Neural progenitor cell (in vitro differentiated cells): ENCODE measurements around the gene IL6ST. TPM values are rescaled to one million over a fixed set of nuclear protein-coding genes. Genes with fewer than 3 reads are reported as not detected.

ENCODE experiments used
- DNase-seq: peaks from one replicate; pipeline ENCODE4 v3.0.0-alpha.2; 2016; ENCODE audit warnings: low spot score
- H2AFZ ChIP-seq: fragments of 200-600 bp; sonication (generic); replicated peaks from 2 replicates; pipeline ENCODE4 v1.6.1; 2016; ENCODE audit warnings: antibody characterized with exemption
- H3F3A ChIP-seq: fragments of 200-600 bp; sonication (generic); 2 replicates; pipeline ENCODE4 v1.6.1; 2016; ENCODE audit warnings: antibody characterized with exemption, low read depth
- H3K27ac ChIP-seq: fragments of 200-600 bp; sonication (generic); 2 replicates; pipeline ENCODE4 v1.5.1; 2016; ENCODE audit warnings: mild to moderate bottlenecking
- H3K27me3 ChIP-seq: fragments of 200-600 bp; sonication (generic); 2 replicates; pipeline ENCODE4 v1.6.1; 2016; ENCODE audit warnings: mild to moderate bottlenecking, moderate library complexity
- H3K36me3 ChIP-seq: fragments of 200-600 bp; sonication (generic); 2 replicates; pipeline ENCODE4 v1.5.1; 2016
- H3K4me1 ChIP-seq: fragments of 200-600 bp; sonication (generic); 2 replicates; pipeline ENCODE4 v1.6.1; 2016; ENCODE audit warnings: mixed run types
- H3K4me2 ChIP-seq: fragments of 200-600 bp; sonication (generic); 2 replicates; pipeline ENCODE4 v1.6.1; 2016
- H3K4me3 ChIP-seq: fragments of 200-600 bp; sonication (generic); 2 replicates; pipeline ENCODE4 v1.5.1; 2016
- H3K79me2 ChIP-seq: fragments of 200-600 bp; sonication (generic); 2 replicates; pipeline ENCODE4 v1.6.1; 2016; ENCODE audit warnings: low read depth
- H3K9ac ChIP-seq: fragments of 200-600 bp; sonication (generic); 2 replicates; pipeline ENCODE4 v1.6.1; 2016
- H3K9me3 ChIP-seq: fragments of 200-600 bp; sonication (generic); 2 replicates; pipeline ENCODE4 v1.5.1; 2016; ENCODE audit warnings: low read depth
- H4K20me1 ChIP-seq: fragments of 200-600 bp; sonication (generic); 2 replicates; pipeline ENCODE4 v1.6.1; 2016; ENCODE audit warnings: low read depth
- H3K27ac Mint-ChIP-seq: 3 replicates; pipeline ENCODE4 v1.8.0; 2021; ENCODE audit warnings: mixed read lengths
- H3K27me3 Mint-ChIP-seq: 2 replicates; pipeline ENCODE4 v1.8.0; 2022; ENCODE audit warnings: low read depth, mild to moderate bottlenecking, inconsistent platforms, moderate library complexity, mixed read lengths; ENCODE audit not compliant: insufficient read depth
- H3K36me3 Mint-ChIP-seq: 3 replicates; pipeline ENCODE4 v1.8.0; 2021; ENCODE audit warnings: mixed read lengths
- H3K4me1 Mint-ChIP-seq: 3 replicates; pipeline ENCODE4 v1.8.0; 2021; ENCODE audit warnings: mixed read lengths
- H3K4me3 Mint-ChIP-seq: 3 replicates; pipeline ENCODE4 v1.8.0; 2021; ENCODE audit warnings: mild to moderate bottlenecking, moderate library complexity, mixed read lengths
- H3K9me3 Mint-ChIP-seq: 3 replicates; pipeline ENCODE4 v1.8.0; 2020; ENCODE audit warnings: mixed read lengths
- EZH2 ChIP-seq: fragments of 200-600 bp; sonication (generic); IDR thresholded peaks from 2 replicates; pipeline ENCODE4 v1.6.1; 2017; ENCODE audit warnings: antibody characterized with exemption, mild to moderate bottlenecking, moderate library complexity
- EZH2phosphoT487 ChIP-seq: fragments of 200-600 bp; sonication (generic); IDR thresholded peaks from 2 replicates; pipeline ENCODE4 v1.6.1; 2017; ENCODE audit warnings: antibody characterized with exemption
- total RNA-seq: library from RNA; depleted of rRNA; stranded (reverse); fragments of >200 nt; gene quantifications from 2 replicates; pipeline ENCODE4 v1.2.3, GENCODE V29; 2015; ENCODE audit warnings: low replicate concordance
- TF ChIP-seq, protein P1 (sequence below): fragments of 200-600 bp; sonication (generic); IDR thresholded peaks from 2 replicates; pipeline ENCODE4 v1.5.1; 2017; ENCODE audit warnings: antibody characterized with exemption, mild to moderate bottlenecking

Gene IL6ST
- total RNA-seq, 1 donor from 2014 or later = 54.6 TPM

DNA sequence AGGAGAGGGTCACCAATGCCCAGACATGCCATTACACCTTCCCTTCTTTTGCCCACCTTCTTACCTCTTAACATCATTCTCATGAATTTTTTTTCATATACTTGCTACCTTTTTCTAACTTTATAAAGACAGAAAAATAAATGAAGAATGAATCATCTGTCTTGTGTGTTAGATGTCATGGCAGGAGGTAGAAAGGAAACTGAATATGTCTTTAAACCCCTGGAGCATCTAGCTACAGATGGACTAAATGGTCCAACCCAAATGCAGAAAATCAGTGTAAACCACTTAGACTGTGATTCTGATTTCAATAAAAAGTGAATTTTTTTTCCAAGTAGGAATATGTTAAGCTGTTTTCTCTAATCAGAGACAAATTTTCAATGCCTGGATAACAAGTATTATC lies 11.8 kb upstream of the IL6ST start:
- no peaks in the 10 kb centered on the region for H3K27me3 Mint-ChIP-seq
- H3K4me3 ChIP-seq = no peak overlapping the region
- no peaks in the 10 kb centered on the region for H4K20me1 ChIP-seq
- H3K27ac ChIP-seq = no peak overlapping the region
- H3K27ac Mint-ChIP-seq = no peak overlapping the region
- H3K27me3 ChIP-seq = no peaks in the 10 kb centered on the region
- TF ChIP-seq, protein P1, sequence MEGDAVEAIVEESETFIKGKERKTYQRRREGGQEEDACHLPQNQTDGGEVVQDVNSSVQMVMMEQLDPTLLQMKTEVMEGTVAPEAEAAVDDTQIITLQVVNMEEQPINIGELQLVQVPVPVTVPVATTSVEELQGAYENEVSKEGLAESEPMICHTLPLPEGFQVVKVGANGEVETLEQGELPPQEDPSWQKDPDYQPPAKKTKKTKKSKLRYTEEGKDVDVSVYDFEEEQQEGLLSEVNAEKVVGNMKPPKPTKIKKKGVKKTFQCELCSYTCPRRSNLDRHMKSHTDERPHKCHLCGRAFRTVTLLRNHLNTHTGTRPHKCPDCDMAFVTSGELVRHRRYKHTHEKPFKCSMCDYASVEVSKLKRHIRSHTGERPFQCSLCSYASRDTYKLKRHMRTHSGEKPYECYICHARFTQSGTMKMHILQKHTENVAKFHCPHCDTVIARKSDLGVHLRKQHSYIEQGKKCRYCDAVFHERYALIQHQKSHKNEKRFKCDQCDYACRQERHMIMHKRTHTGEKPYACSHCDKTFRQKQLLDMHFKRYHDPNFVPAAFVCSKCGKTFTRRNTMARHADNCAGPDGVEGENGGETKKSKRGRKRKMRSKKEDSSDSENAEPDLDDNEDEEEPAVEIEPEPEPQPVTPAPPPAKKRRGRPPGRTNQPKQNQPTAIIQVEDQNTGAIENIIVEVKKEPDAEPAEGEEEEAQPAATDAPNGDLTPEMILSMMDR = no peak
- TF ChIP-seq EZH2 = no peak
- no peak for TF ChIP-seq EZH2phosphoT487
- H3K4me2 ChIP-seq = no peak overlapping the region
- H3K9me3 ChIP-seq = no peaks in the 10 kb centered on the region
- no peaks in the 10 kb centered on the region for H3K79me2 ChIP-seq
- H3K4me3 Mint-ChIP-seq = no peak overlapping the region
- no peaks in the 10 kb centered on the region for H3F3A ChIP-seq
- H2AFZ ChIP-seq = no peak overlapping the region
- H3K4me1 ChIP-seq = no peaks in the 10 kb centered on the region
- peaks cover 2% of the 10 kb centered on the region for H3K9me3 Mint-ChIP-seq
- no peaks in the 10 kb centered on the region for H3K36me3 Mint-ChIP-seq
- no peak overlapping the region for H3K9ac ChIP-seq
- H3K36me3 ChIP-seq = no peaks in the 10 kb centered on the region
- H3K4me1 Mint-ChIP-seq = no peaks in the 10 kb centered on the region
- no peak for DNase-seq

DNA sequence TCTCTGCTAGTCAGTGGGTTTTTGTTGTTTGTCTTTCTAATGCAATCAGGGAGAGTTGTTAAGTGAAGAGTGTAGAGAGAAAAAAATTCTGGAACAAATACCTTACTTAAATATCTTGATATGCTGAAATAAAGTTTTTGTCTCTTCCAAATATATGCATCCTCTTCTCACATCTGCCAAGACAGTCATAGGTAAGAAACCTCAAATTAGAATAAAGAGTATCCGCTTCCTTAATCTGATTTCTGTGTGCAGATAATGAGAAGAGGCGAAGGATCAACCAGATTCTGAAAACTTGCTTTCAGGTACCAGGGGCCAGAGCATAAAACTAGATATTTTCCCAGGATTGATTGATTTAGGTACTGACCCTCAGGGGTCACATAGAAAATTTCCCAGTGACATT lies 11.3 kb upstream of the IL6ST start:
- H3K27ac ChIP-seq = no peak overlapping the region
- H3K9me3 ChIP-seq = no peaks in the 10 kb centered on the region
- H3K27me3 Mint-ChIP-seq = no peaks in the 10 kb centered on the region
- no peak overlapping the region for H2AFZ ChIP-seq
- no peak overlapping the region for H3K27ac Mint-ChIP-seq
- H3K79me2 ChIP-seq = no peaks in the 10 kb centered on the region
- H4K20me1 ChIP-seq = no peaks in the 10 kb centered on the region
- DNase-seq = no peak
- no peaks in the 10 kb centered on the region for H3K4me1 ChIP-seq
- no peak overlapping the region for H3K4me3 Mint-ChIP-seq
- H3K36me3 Mint-ChIP-seq = no peaks in the 10 kb centered on the region
- peaks cover 2% of the 10 kb centered on the region for H3K9me3 Mint-ChIP-seq
- H3K4me3 ChIP-seq = no peak overlapping the region
- H3K9ac ChIP-seq = no peak overlapping the region
- H3F3A ChIP-seq = no peaks in the 10 kb centered on the region
- TF ChIP-seq EZH2phosphoT487 (no peak), EZH2 (no peak)
- TF ChIP-seq, protein P1 = no peak
- no peaks in the 10 kb centered on the region for H3K4me1 Mint-ChIP-seq
- H3K27me3 ChIP-seq = no peaks in the 10 kb centered on the region
- H3K4me2 ChIP-seq = no peak overlapping the region
- H3K36me3 ChIP-seq = no peaks in the 10 kb centered on the region

DNA sequence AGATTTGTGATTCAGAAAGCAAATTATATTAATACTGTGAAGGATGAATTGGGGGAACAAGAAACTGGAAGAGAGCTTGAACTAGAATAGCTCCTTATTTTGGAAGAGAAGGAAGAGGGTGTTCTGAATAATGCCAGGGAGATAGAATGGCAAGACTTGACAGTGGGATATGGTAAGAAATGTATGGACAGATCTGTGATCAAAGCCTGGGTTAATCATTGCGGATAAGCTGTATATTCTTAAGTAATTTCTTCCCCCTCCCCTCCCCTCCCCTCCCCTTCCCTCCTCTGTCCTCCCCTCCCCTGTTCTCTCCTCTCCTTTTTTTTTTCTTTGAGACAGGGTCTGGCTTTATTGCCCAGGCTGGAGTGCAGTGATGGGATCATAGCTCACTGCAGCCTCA lies 10.1 kb upstream of the IL6ST start:
- peaks cover 2% of the 10 kb centered on the region for H3K9me3 Mint-ChIP-seq
- no peak overlapping the region for H3K27ac Mint-ChIP-seq
- Histone ChIP-seq H3K4me1 (no peaks in the 10 kb centered on the region), H3K27ac (no peak overlapping the region), H3K79me2 (no peaks in the 10 kb centered on the region), H4K20me1 (no peaks in the 10 kb centered on the region), H3K27me3 (no peaks in the 10 kb centered on the region), H3K36me3 (no peaks in the 10 kb centered on the region), H3K9ac (no peak overlapping the region), H3K4me3 (no peak overlapping the region), H3K9me3 (no peaks in the 10 kb centered on the region), H3F3A (no peaks in the 10 kb centered on the region), H3K4me2 (no peak overlapping the region), H2AFZ (no peak overlapping the region)
- no peaks in the 10 kb centered on the region for H3K27me3 Mint-ChIP-seq
- no peak overlapping the region for H3K4me3 Mint-ChIP-seq
- TF ChIP-seq, protein P1 = no peak
- TF ChIP-seq EZH2 (no peak), EZH2phosphoT487 (no peak)
- DNase-seq = no peak
- H3K36me3 Mint-ChIP-seq = no peaks in the 10 kb centered on the region
- H3K4me1 Mint-ChIP-seq = no peaks in the 10 kb centered on the region
